WTC11 (cell line): ENCODE measurements around the gene ZNF423. TPM values are rescaled to one million over a fixed set of nuclear protein-coding genes. Genes with fewer than 3 reads are reported as not detected.

Experiments
- ATAC-seq: fragments of 200-7000 bp; cut with Tn5 transposase; 2 replicates; pipeline ENCODE4 v1.10.0; 2021; ENCODE audit warnings: mild to moderate bottlenecking, moderate library complexity
- CTCF ChIA-PET: fragments of 300-600 bp; sonication (Branson Sonifier 250); formaldehyde crosslinking; loops from one replicate; lab custom pipeline; 2021; ENCODE audit warnings: antibody characterized with exemption; lab: Charles Lee
- POLR2A ChIA-PET: fragments of 350-600 bp; sonication (Branson Sonifier 250); formaldehyde crosslinking; loops from one replicate; lab custom pipeline; 2021; ENCODE audit warnings: antibody characterized with exemption; lab: Charles Lee
- DNase-seq: peaks from one replicate; pipeline ENCODE4 v3.0.0; 2021; ENCODE audit warnings: low spot score
- H3K27ac Mint-ChIP-seq: 2 replicates; pipeline ENCODE4 v1.8.0; 2021; ENCODE audit warnings: mixed read lengths
- H3K27me3 Mint-ChIP-seq: 2 replicates; pipeline ENCODE4 v1.8.0; 2021; ENCODE audit warnings: low read depth, mild to moderate bottlenecking, moderate library complexity, mixed read lengths
- H3K36me3 Mint-ChIP-seq: 2 replicates; pipeline ENCODE4 v1.8.0; 2021; ENCODE audit warnings: mixed read lengths
- H3K4me1 Mint-ChIP-seq: 2 replicates; pipeline ENCODE4 v1.8.0; 2022; ENCODE audit warnings: mixed read lengths
- H3K4me3 Mint-ChIP-seq: 2 replicates; pipeline ENCODE4 v1.8.0; 2021; ENCODE audit warnings: mild to moderate bottlenecking, moderate library complexity, mixed read lengths
- H3K9me3 Mint-ChIP-seq: 2 replicates; pipeline ENCODE4 v1.8.0; 2021; ENCODE audit warnings: mixed read lengths
- CREB1 ChIP-seq: sonication (generic); formaldehyde crosslinking; IDR thresholded peaks from 2 replicates; pipeline ENCODE4 v1.8.0; 2023; ENCODE audit warnings: mild to moderate bottlenecking, missing genetic modification reagents
- JAZF1 ChIP-seq: fragments of 250-450 bp; sonication (Bioruptor Pico); IDR thresholded peaks from 2 replicates; pipeline ENCODE4 v1.9.0; 2021; ENCODE audit warnings: moderate library complexity, mild to moderate bottlenecking, inconsistent platforms
- PRRX2 ChIP-seq: fragments of 250-450 bp; sonication (Bioruptor Pico); IDR thresholded peaks from 2 replicates; pipeline ENCODE4 v1.8.0; 2021; ENCODE audit warnings: mild to moderate bottlenecking
- RELA ChIP-seq: sonication (generic); formaldehyde crosslinking; IDR thresholded peaks from 2 replicates; pipeline ENCODE4 v1.8.1; 2022; ENCODE audit warnings: missing genetic modification reagents, mild to moderate bottlenecking, borderline replicate concordance
- TCF7 ChIP-seq: sonication (generic); formaldehyde crosslinking; IDR thresholded peaks from 2 replicates; pipeline ENCODE4 v1.8.0; 2022; ENCODE audit warnings: mild to moderate bottlenecking, low read depth, missing genetic modification reagents, moderate library complexity
- ZNF121 ChIP-seq: sonication (generic); formaldehyde crosslinking; IDR thresholded peaks from 2 replicates; pipeline ENCODE4 v1.8.0; 2023; ENCODE audit warnings: missing genetic modification reagents
- ZNF317 ChIP-seq: sonication (generic); formaldehyde crosslinking; IDR thresholded peaks from 2 replicates; pipeline ENCODE4 v1.8.1; 2023; ENCODE audit warnings: low read depth, mild to moderate bottlenecking, moderate library complexity, missing genetic modification reagents, borderline replicate concordance
- total RNA-seq: library from RNA; stranded (reverse); gene quantifications from 3 replicates; pipeline ENCODE4 v1.2.3, GENCODE V29; 2021
- TF ChIP-seq, protein P1 (sequence below): sonication (generic); formaldehyde crosslinking; conservative IDR thresholded peaks from 2 replicates; pipeline ENCODE4 v1.8.1; 2023; ENCODE audit warnings: mild to moderate bottlenecking, low read depth, missing genetic modification reagents, moderate library complexity
- TF ChIP-seq, protein P2 (sequence below): sonication (generic); formaldehyde crosslinking; IDR thresholded peaks from 2 replicates; pipeline ENCODE4 v1.8.0; 2022; ENCODE audit warnings: mild to moderate bottlenecking, missing genetic modification reagents
- TF ChIP-seq, protein P3 (sequence below): sonication (generic); formaldehyde crosslinking; IDR thresholded peaks from 2 replicates; pipeline ENCODE4 v1.8.1; 2023; ENCODE audit warnings: mild to moderate bottlenecking, missing genetic modification reagents, borderline replicate concordance
- TF ChIP-seq, protein P4 (sequence below): sonication (generic); formaldehyde crosslinking; IDR thresholded peaks from 2 replicates; pipeline ENCODE4 v1.8.0; 2022; ENCODE audit warnings: missing genetic modification reagents

The ZNF423 gene
- total RNA-seq, 1 experiment from 2014 or later = 38.8 TPM

DNA sequence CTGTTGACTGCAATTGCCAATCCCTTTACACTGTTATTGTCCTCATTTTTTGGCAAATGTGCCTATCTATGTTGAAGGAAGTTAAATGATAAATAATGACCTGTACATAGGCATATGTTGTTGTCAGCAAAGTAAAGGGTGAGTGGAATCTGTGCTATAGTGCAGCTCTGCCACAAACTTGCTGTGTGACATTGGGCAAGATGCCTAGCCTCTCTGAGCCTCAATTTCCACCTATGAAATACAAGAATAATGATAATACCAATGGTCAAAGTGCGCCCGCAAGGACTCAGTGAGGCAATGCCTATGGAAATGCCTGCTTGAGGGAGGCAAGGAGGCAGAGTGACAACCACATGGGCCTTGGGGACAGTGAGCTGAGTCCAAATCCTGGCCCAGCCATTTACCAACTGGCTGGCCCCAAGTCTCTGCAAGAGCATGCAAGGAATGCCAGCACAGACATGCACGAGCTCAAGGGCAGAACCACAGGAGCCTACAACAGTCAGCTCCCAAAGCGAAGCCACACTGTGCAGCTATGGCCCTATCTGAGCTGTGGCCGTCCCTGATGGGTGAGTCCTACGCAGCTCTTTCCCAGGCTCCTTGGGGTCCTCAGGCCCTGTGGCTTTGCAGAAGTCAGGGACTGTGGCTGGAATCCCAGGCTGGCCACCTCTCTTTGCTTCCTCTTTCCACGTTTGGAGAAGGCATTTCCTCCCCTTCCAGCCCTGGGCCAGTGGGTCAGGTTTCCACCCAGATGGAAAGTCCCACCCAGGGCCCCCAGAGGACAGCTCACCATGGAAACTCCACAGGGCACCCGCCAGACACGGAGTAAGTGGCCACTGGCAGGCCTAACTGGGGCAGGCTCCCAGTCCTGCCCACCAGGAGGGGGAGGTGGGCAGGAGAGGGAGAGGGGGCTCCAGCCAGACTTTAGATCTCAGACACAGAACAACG lies 82.1 kb downstream of the ZNF423 start (continued):
- TF ChIP-seq, protein P1, sequence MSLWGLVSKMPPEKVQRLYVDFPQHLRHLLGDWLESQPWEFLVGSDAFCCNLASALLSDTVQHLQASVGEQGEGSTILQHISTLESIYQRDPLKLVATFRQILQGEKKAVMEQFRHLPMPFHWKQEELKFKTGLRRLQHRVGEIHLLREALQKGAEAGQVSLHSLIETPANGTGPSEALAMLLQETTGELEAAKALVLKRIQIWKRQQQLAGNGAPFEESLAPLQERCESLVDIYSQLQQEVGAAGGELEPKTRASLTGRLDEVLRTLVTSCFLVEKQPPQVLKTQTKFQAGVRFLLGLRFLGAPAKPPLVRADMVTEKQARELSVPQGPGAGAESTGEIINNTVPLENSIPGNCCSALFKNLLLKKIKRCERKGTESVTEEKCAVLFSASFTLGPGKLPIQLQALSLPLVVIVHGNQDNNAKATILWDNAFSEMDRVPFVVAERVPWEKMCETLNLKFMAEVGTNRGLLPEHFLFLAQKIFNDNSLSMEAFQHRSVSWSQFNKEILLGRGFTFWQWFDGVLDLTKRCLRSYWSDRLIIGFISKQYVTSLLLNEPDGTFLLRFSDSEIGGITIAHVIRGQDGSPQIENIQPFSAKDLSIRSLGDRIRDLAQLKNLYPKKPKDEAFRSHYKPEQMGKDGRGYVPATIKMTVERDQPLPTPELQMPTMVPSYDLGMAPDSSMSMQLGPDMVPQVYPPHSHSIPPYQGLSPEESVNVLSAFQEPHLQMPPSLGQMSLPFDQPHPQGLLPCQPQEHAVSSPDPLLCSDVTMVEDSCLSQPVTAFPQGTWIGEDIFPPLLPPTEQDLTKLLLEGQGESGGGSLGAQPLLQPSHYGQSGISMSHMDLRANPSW (CRISPR knock-in tag) = no peak

DNA sequence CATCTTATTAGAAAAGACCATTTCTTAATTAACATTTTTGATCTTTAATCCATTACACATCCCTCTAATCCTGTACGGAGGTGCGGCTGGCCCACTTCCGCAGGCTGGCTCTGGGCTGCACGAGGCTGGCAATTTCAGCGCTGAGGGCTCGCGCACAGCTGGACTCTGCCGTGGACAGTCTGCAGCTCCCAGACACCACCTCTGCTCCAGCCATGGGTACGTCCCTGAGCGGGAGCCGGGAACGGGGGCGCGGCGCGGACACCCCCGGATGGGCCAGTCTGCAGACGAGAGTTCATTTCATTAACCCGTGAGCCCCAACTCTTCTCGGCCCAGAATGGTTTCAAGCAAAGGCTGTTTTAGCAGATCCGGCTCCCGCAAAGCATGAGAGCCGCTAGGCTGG lies 87.9 kb downstream of the ZNF423 start:
- ChIA-PET CTCF (interaction anchor here (1.8 kb wide), 1 partner anchor 89 kb away, joined by 4 read pairs; no protein-coding TSS in a partner anchor), POLR2A (no interaction called here)
- H3K4me3 Mint-ChIP-seq = no peak overlapping the region
- no peaks in the 10 kb centered on the region for H3K36me3 Mint-ChIP-seq
- ATAC-seq = no peak
- TF ChIP-seq JAZF1 (no peak), ZNF121 (no peak)
- TF ChIP-seq, protein P2, sequence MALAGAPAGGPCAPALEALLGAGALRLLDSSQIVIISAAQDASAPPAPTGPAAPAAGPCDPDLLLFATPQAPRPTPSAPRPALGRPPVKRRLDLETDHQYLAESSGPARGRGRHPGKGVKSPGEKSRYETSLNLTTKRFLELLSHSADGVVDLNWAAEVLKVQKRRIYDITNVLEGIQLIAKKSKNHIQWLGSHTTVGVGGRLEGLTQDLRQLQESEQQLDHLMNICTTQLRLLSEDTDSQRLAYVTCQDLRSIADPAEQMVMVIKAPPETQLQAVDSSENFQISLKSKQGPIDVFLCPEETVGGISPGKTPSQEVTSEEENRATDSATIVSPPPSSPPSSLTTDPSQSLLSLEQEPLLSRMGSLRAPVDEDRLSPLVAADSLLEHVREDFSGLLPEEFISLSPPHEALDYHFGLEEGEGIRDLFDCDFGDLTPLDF (CRISPR knock-in tag) = no peak
- peaks cover 37% of the 10 kb centered on the region for H3K4me1 Mint-ChIP-seq
- H3K9me3 Mint-ChIP-seq = no peaks in the 10 kb centered on the region
- no peak overlapping the region; the same call in 1 of the 2 replicates for H3K27ac Mint-ChIP-seq
- H3K27me3 Mint-ChIP-seq = no peaks in the 10 kb centered on the region
- no peak for DNase-seq

DNA sequence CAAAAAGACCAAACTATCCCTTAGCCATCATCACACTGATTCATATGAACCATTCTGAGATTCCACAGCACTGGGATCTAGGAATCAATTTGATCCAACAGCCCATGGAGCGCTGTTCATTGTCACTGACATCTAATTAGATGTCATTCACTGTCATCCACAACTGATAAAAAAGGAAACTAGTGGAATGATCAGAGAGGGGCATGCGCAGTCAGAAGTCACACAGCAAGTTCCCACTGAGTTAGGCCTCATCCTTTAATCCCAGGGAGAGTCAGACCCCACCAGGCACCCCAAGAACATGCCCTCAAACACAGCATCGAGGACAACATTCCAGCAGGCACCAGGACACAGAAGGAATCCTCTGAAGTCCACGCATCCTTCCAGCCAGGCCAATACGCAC lies 88.5 kb downstream of the ZNF423 start:
- DNase-seq = no peak
- no peak for TF ChIP-seq RELA (CRISPR knock-in tag)
- TF ChIP-seq TCF7 (CRISPR knock-in tag) = no peak
- TF ChIP-seq PRRX2 (CRISPR knock-in tag) = no peak
- TF ChIP-seq, protein P3, sequence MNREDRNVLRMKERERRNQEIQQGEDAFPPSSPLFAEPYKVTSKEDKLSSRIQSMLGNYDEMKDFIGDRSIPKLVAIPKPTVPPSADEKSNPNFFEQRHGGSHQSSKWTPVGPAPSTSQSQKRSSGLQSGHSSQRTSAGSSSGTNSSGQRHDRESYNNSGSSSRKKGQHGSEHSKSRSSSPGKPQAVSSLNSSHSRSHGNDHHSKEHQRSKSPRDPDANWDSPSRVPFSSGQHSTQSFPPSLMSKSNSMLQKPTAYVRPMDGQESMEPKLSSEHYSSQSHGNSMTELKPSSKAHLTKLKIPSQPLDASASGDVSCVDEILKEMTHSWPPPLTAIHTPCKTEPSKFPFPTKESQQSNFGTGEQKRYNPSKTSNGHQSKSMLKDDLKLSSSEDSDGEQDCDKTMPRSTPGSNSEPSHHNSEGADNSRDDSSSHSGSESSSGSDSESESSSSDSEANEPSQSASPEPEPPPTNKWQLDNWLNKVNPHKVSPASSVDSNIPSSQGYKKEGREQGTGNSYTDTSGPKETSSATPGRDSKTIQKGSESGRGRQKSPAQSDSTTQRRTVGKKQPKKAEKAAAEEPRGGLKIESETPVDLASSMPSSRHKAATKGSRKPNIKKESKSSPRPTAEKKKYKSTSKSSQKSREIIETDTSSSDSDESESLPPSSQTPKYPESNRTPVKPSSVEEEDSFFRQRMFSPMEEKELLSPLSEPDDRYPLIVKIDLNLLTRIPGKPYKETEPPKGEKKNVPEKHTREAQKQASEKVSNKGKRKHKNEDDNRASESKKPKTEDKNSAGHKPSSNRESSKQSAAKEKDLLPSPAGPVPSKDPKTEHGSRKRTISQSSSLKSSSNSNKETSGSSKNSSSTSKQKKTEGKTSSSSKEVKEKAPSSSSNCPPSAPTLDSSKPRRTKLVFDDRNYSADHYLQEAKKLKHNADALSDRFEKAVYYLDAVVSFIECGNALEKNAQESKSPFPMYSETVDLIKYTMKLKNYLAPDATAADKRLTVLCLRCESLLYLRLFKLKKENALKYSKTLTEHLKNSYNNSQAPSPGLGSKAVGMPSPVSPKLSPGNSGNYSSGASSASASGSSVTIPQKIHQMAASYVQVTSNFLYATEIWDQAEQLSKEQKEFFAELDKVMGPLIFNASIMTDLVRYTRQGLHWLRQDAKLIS (CRISPR knock-in tag) = no peak
- TF ChIP-seq CREB1 = no peak
- TF ChIP-seq, protein P4, sequence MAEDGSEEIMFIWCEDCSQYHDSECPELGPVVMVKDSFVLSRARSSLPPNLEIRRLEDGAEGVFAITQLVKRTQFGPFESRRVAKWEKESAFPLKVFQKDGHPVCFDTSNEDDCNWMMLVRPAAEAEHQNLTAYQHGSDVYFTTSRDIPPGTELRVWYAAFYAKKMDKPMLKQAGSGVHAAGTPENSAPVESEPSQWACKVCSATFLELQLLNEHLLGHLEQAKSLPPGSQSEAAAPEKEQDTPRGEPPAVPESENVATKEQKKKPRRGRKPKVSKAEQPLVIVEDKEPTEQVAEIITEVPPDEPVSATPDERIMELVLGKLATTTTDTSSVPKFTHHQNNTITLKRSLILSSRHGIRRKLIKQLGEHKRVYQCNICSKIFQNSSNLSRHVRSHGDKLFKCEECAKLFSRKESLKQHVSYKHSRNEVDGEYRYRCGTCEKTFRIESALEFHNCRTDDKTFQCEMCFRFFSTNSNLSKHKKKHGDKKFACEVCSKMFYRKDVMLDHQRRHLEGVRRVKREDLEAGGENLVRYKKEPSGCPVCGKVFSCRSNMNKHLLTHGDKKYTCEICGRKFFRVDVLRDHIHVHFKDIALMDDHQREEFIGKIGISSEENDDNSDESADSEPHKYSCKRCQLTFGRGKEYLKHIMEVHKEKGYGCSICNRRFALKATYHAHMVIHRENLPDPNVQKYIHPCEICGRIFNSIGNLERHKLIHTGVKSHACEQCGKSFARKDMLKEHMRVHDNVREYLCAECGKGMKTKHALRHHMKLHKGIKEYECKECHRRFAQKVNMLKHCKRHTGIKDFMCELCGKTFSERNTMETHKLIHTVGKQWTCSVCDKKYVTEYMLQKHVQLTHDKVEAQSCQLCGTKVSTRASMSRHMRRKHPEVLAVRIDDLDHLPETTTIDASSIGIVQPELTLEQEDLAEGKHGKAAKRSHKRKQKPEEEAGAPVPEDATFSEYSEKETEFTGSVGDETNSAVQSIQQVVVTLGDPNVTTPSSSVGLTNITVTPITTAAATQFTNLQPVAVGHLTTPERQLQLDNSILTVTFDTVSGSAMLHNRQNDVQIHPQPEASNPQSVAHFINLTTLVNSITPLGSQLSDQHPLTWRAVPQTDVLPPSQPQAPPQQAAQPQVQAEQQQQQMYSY (CRISPR knock-in tag) = no peak
- TF ChIP-seq ZNF317 (CRISPR knock-in tag) = no peak
- Mint-ChIP-seq H3K27ac (no peak overlapping the region; the same call in 1 of the 2 replicates), H3K27me3 (no peaks in the 10 kb centered on the region), H3K36me3 (no peaks in the 10 kb centered on the region), H3K4me3 (no peak overlapping the region), H3K9me3 (no peaks in the 10 kb centered on the region), H3K4me1 (peaks cover 37% of the 10 kb centered on the region)
- ChIA-PET CTCF (no interaction called here), POLR2A (interaction anchor here (0.7 kb wide), 1 partner anchor 9 kb away, joined by 3 read pairs; no protein-coding TSS in a partner anchor)
- no peak; the same call in 1 of the 2 replicates for ATAC-seq
